NCI-H1048 (cell line): Measurements from ENCODE around the gene ACTG2.

ENCODE experiments used
- DNase-seq: peaks from one replicate; lab custom pipeline; 2025; lab: John Stamatoyannopoulos, UW

Gene ACTG2

DNA sequence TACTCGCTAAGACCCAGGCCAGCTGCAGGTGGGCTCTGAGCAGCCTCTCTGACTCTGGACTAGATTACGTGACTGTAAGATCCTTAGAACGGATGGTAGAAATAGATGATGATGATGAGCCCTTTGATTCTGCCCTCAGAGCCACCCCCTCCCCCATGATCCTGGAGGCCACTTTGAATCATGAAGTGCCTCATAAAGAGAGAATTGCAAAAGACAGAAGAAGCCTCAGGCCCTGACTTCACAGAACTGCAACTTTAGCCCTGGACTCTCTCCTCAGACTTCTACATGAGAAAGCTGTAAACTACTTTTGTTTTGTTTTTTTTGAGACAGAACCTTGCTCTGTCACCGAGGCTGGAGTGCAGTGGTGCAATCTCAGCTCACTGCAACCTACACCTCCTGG, 76.5 kb downstream of the ACTG2 start:
- DNase-seq = no peak
